Transverse colon (tissue), 4 donors: ENCODE results near the gene TUBB4A. TPM values are rescaled to one million over a fixed set of nuclear protein-coding genes. Genes with fewer than 3 reads are reported as not detected.

Source experiments
- DNase-seq: peaks from one replicate; pipeline ENCODE4 v3.0.0-alpha.2; 2019
- H3K27ac ChIP-seq, 4 donors: fragments of 200-600 bp; sonication (generic); 2 replicates each; pipeline ENCODE4 v1.5.1; 2016 to 2018; ENCODE audit warnings: inconsistent platforms in 4 of 4
- H3K27me3 ChIP-seq: fragments of 200-600 bp; sonication (generic); 2 replicates; pipeline ENCODE4 v1.5.1; 2017; ENCODE audit warnings: inconsistent platforms
- H3K36me3 ChIP-seq, 4 donors: fragments of 200-600 bp; sonication (generic); 2 replicates each; pipeline ENCODE4 v1.5.1; 2017 to 2019; ENCODE audit warnings: inconsistent platforms in 4 of 4
- H3K4me1 ChIP-seq, 4 donors: fragments of 200-600 bp; sonication (generic); 2 replicates each; pipeline ENCODE4 v1.5.1; 2017 to 2020; ENCODE audit warnings: inconsistent platforms in 4 of 4
- H3K4me3 ChIP-seq, 4 donors: fragments of 200-600 bp; sonication (generic); 1 replicate in 1 of 4; 2 replicates in 3 of 4; pipeline versions ENCODE4 v1.5.1 to v1.6.1; 2017 to 2019; ENCODE audit warnings: inconsistent platforms in 4 of 4
- H3K9me3 ChIP-seq, 2 donors: fragments of 200-600 bp; sonication (generic); 2 replicates each; pipeline ENCODE4 v1.5.1; 2017 to 2019; ENCODE audit warnings: inconsistent platforms in 2 of 2
- CTCF ChIP-seq, 5 experiments: fragments of 200-600 bp in 3 of 5; fragments of 450-650 bp in 2 of 5; sonication (generic) in 3 of 5; IDR thresholded peaks; 1 replicate in 2 of 5; 2 replicates in 3 of 5; pipeline ENCODE4 v1.5.1; 2016 to 2017; ENCODE audit warnings: antibody characterized with exemption in 5 of 5, inconsistent platforms in 3 of 5, mild to moderate bottlenecking in 2 of 5, moderate library complexity in 1 of 5
- EP300 ChIP-seq: sonication (generic); formaldehyde crosslinking; IDR thresholded peaks from one replicate; pipeline ENCODE4 v1.6.1; 2017; ENCODE audit warnings: antibody characterized with exemption, low read depth
- POLR2A ChIP-seq: fragments of 450-650 bp; IDR thresholded peaks from one replicate; pipeline ENCODE4 v1.6.1; 2016; ENCODE audit warnings: antibody characterized with exemption, mild to moderate bottlenecking, moderate library complexity
- POLR2AphosphoS5 ChIP-seq, 3 donors: sonication (generic); formaldehyde crosslinking; IDR thresholded peaks; one replicate each; pipeline ENCODE4 v1.6.1; 2016; ENCODE audit warnings: antibody characterized with exemption in 3 of 3
- WGBS, 2 donors: methylation state at CpG; one replicate each; pipeline ENCODE4 v1.1.5; 2018; ENCODE audit warnings: low coverage in 1 of 2; 5-methylcytosine and 5-hydroxymethylcytosine counted together
- in situ Hi-C, 4 donors: fragments of 200-750 bp; cut with MboI; loops; one replicate each; pipeline versions ENCODE4 v1.15.0 to v1.15.1; 2017; ENCODE audit warnings: low sequenced_read_pairs in 3 of 4, low pct_ligation_motif_present in 1 of 4, low pct_unique_long_range_greater_than_20kb in 1 of 4
- intact Hi-C: fragments of 100-400 bp; cut with DNase I; formaldehyde crosslinking; loops from one replicate; pipeline ENCODE4 v1.15.1; 2023; ENCODE audit warnings: low total_unique reads
- total RNA-seq, 4 donors: library from RNA; depleted of rRNA; stranded (reverse); fragments of >200 nt; gene quantifications; one replicate each; pipeline ENCODE4 v1.1.0, GENCODE V29; 2016

Gene TUBB4A
- total RNA-seq, 4 donors from 2014 or later = 0.60 to 1.3 (median 1.1) TPM; not detected in 1

GRCh38 chr19:6479836-6480398 lies 22.2 kb downstream of the TUBB4A start:
- Histone ChIP-seq H3K36me3 (no peaks in the 10 kb centered on the region), H3K27ac (no peak overlapping the region), H3K4me3 (no peak overlapping the region), H3K9me3 (no peaks in the 10 kb centered on the region), H3K4me1 (peaks cover 4 to 17% (median 13%) of the 10 kb centered on the region in 4 donors), H3K27me3 (peaks cover 19% of the 10 kb centered on the region)
- TF ChIP-seq POLR2AphosphoS5 (IDR thresholded peaks at IDR 0.05) (no peak), CTCF (IDR thresholded peaks at IDR 0.05) (no peak), POLR2A (no peak), EP300 (no peak)
- in situ Hi-C loops = no loop called here
- 77 to 80% methylated on average over 1 to 7 of the region's 7 CpGs for WGBS, 2 donors
- intact Hi-C loops = no loop called here
- no peak for DNase-seq

GRCh38 chr19:6478815-6479214 lies 23.3 kb downstream of the TUBB4A start:
- no peak for TF ChIP-seq CTCF (IDR thresholded peaks at IDR 0.05)
- no peak for TF ChIP-seq EP300
- no peak for TF ChIP-seq POLR2AphosphoS5 (IDR thresholded peaks at IDR 0.05)
- no peak for TF ChIP-seq POLR2A
- Histone ChIP-seq H3K27ac (no peak overlapping the region), H3K4me3 (no peak overlapping the region), H3K36me3 (no peaks in the 10 kb centered on the region), H3K4me1 (peaks cover 4 to 17% (median 13%) of the 10 kb centered on the region in 4 donors), H3K27me3 (peaks cover 19% of the 10 kb centered on the region), H3K9me3 (no peaks in the 10 kb centered on the region)
- no peak for DNase-seq
- WGBS, 2 donors = 85% methylated on average over 11 of the region's 13 CpGs; no CpG with 5 or more reads in 1 of the 2 donors
- intact Hi-C loops = no loop called here
- in situ Hi-C loops = no loop called here

- Histone ChIP-seq H3K27ac (peak overlapping the region in 2 of 4 donors; percentile 26 to 40), H3K4me3 (peak overlapping the region in 2 of 4 donors; percentile 24 to 37), H3K4me1 (peaks cover 4 to 17% (median 13%) of the 10 kb centered on the region in 4 donors)
Measured at GRCh38 chr19:6476896-6477431, 25.1 kb downstream of the TUBB4A start.

More at GRCh38 chr19:6476896-6477431, 25.1 kb downstream of the TUBB4A start:
- peaks cover 19% of the 10 kb centered on the region for H3K27me3 ChIP-seq
- intact Hi-C loops (no loop called here), in situ Hi-C loops (no loop called here)
- TF ChIP-seq CTCF (IDR thresholded peaks at IDR 0.05) (no peak), POLR2A (no peak), EP300 (no peak), POLR2AphosphoS5 (IDR thresholded peaks at IDR 0.05) (no peak)
- no peaks in the 10 kb centered on the region for H3K9me3 ChIP-seq
- H3K36me3 ChIP-seq = no peaks in the 10 kb centered on the region
- 42% methylated on average over 29 of the region's 29 CpGs; no CpG with 5 or more reads in 1 of the 2 donors for WGBS, 2 donors
- no peak for DNase-seq
